SK-MEL-5 (cell line): ENCODE results near the gene VPS37B. TPM values are rescaled to one million over a fixed set of nuclear protein-coding genes. Genes with fewer than 3 reads are reported as not detected.
"Not testable (repeated sequence)": the region's sequence is repeated elsewhere in the genome, so short reads cannot be mapped to it uniquely, and the experiment has no call there.

Experiments used
- DNase-seq: peaks from one replicate; pipeline ENCODE4 v3.0.0-alpha.2; 2016; ENCODE audit warnings: low read depth, low spot score
- in situ Hi-C: cut with HindIII; loops from 2 replicates; pipeline ENCODE4 v1.10.0; 2016; ENCODE audit warnings: low sequenced_read_pairs, high pct_unique_total_duplicates, low pct_unique_long_range_greater_than_20kb
- polyA plus RNA-seq, 2 experiments: library from polyadenylated mRNA; depleted of rRNA; stranded (reverse); fragments of >200 nt; gene quantifications; 2 replicates each; pipeline ENCODE4 v1.2.3, GENCODE V29; 2015
- total RNA-seq: library from RNA; depleted of rRNA; stranded (reverse); fragments of >200 nt; shearing (Covaris generic); gene quantifications from 2 replicates; pipeline ENCODE4 v1.2.3, GENCODE V29; 2014; rRNA removed

VPS37B gene, protein sequence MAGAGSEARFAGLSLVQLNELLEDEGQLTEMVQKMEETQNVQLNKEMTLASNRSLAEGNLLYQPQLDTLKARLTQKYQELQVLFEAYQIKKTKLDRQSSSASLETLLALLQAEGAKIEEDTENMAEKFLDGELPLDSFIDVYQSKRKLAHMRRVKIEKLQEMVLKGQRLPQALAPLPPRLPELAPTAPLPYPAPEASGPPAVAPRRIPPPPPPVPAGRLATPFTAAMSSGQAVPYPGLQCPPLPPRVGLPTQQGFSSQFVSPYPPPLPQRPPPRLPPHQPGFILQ
- total RNA-seq: 39.3 and 42.9 TPM in 2 replicates
- 69.3 and 78.4 TPM in 2 replicates for polyA plus RNA-seq (2015; cell fraction: cytosol; rRNA removed)
- polyA plus RNA-seq (2015; cell fraction: nucleus; rRNA removed): 31.2 and 31.5 TPM in 2 replicates

GRCh38 chr12:122895704-122896636 lies at the start of gene VPS37B:
Gene VPS37B, minus strand, starts transcription at chr12:122896124. Its CDS starts 62 bp downstream, at chr12:122896062.
- in situ Hi-C loops: no loop called here
- peak; percentile 76 for DNase-seq

GRCh38 chr12:122944605-122945592 lies 49.0 kb upstream of the VPS37B start:
- peak; percentile 97 for DNase-seq
- in situ Hi-C loops: no loop called here

DNA sequence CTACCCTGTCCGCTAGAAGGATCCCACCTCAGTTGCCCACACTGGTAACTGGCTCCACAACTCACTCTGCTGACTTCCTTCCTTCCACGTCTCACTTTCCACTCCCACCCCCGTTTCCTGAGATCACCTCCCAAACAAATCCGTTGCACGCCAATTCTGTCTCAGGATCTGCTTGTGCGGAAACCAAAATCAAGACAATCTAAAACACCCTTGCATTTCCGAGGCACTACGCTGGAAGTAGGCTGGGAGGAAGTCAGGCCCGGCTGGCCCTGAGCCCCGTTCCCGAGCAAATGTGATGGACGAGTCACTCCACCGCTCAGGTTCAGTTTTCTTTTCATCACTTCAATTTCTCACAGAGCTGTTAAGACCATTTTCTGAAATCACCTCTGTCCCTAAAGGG lies 47.3 kb upstream of the VPS37B start:
- in situ Hi-C loops: no loop called here

DNA sequence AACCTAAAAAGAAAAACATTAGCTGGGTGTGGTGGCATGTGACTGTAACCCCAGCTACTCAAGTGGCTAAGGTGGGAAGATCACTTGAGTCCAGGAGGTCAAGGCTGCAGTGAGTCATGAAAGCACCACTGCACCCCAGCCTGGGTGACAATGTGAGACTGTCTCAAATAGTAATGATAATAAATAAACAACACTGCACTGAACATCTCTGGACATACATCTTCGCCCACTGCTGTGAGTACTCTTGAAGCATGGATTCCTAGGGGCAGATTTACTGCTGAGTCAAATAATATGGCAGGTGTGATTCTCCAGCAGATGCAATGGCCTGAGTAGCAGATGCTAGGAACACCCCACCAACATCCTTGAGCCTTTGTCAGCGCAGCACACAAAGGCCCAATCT lies 46.7 kb upstream of the VPS37B start:
- DNase-seq: no peak
- in situ Hi-C loops: no loop called here

More for the DNA sequence above, 47.3 kb upstream of the VPS37B start:
- DNase-seq: no peak

DNA sequence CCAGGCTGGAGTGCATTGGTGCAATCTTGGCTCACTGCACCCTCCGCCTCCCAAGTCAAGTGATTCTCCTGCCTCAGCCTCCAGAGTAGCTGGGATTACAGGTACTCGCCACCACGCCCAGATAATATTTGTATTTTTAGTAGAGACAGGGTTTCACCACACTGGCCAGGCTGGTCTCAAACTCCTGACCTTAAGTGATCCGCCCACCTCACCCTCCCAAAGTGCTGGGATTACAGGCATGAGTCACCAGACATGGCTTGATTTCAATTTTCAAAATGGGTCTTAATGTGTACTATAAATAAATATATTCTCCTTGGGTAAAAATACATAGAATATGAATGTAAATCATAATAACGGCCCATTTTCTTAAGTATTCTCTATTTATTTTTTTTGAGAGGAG lies 45.4 kb upstream of the VPS37B start:
- not testable (repeated sequence) for DNase-seq

GRCh38 chr12:122939125-122939524 lies 43.2 kb upstream of the VPS37B start:
- in situ Hi-C loops: no loop called here
- DNase-seq: no peak

More for the DNA sequence above, 45.4 kb upstream of the VPS37B start:
- in situ Hi-C loops: not testable (repeated sequence)

- DNase-seq: no peak
- in situ Hi-C loops: no loop called here
Measured at GRCh38 chr12:122937622-122938091, 41.7 kb upstream of the VPS37B start.

GRCh38 chr12:122935318-122935717 lies 39.4 kb upstream of the VPS37B start:
- DNase-seq: no peak
- in situ Hi-C loops: no loop called here

- DNase-seq: no peak
- in situ Hi-C loops: no loop called here
Measured at GRCh38 chr12:122934722-122935121, 38.8 kb upstream of the VPS37B start.

DNA sequence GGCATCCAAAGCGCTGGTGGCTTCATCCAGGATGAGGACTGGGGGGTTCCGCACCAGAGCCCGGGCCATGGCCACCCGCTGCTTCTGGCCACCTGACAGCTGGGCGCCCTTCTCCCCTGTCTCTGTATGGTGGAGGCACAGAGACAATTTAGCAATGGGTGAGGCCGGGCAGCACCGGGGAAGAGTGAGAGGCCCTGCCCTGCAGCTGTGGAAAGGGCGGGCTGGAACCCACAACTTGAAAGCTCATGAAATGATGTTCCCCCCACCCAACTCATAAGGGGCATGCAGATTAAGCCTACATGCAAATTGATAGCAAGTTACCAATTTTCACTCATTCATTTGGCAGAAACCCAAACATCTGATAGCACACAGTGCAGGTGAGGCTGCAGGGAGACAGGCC lies 36.3 kb upstream of the VPS37B start:
- in situ Hi-C loops: no loop called here
- no peak for DNase-seq

DNA sequence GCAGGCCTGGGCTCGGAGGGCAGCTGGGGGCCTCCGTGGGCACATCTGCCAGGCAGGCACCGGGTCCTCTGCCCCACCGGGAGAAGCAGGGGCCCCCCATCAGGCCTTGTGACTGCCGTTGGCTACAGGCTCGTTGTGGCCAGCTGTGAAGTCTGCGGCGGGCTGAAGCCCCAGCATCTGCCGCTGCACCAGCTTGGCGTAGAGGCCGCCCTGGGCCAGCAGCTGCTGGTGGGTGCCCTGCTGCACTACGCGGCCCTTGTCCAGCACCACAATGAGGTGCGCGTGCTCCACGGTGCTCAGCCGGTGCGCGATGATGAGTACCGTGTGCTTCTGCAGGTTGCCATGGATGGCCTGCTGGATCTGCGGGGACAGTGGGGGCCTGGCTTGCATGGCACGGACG lies 33.9 kb upstream of the VPS37B start:
- no peak for DNase-seq
- in situ Hi-C loops: no loop called here

- no peak for DNase-seq
- in situ Hi-C loops: no loop called here
Measured at GRCh38 chr12:122929148-122929538, 33.2 kb upstream of the VPS37B start.

DNA sequence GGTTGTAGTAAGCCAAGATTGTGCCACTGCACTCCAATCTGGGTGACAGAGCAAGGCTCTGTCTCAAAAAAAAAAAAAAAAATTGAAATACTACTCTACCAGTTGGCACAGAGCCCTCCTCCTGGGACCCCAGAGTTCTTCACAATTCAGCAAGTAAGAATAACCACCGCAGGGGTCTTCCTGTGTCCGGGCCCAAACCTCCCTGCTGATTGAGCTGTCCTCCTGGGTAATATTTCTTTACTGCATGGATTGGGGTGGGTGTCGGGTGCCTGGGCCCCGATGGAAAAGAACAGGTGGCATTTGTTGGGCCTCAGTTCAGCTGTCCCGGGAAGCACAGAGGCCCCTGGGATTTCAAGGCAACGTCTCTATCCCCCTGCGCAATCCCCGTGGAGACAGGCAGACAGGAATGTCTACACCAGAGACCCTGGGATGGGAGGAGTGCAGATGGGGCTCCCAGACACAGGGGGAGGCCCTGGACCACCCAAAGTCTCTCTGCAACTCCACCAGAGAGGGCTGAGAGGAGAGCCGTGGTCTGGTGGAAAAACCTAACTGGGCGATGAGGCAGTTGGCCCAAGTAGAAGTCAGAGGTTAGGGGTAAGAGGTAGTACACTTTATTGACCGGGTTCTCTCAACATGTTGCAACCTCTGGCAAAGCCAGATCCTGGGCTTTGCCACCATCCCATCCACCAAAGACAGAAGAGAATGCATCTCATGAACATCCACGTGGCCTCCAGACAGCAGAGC lies 32.7 kb upstream of the VPS37B start:
- in situ Hi-C loops: no loop called here
- DNase-seq: no peak

DNA sequence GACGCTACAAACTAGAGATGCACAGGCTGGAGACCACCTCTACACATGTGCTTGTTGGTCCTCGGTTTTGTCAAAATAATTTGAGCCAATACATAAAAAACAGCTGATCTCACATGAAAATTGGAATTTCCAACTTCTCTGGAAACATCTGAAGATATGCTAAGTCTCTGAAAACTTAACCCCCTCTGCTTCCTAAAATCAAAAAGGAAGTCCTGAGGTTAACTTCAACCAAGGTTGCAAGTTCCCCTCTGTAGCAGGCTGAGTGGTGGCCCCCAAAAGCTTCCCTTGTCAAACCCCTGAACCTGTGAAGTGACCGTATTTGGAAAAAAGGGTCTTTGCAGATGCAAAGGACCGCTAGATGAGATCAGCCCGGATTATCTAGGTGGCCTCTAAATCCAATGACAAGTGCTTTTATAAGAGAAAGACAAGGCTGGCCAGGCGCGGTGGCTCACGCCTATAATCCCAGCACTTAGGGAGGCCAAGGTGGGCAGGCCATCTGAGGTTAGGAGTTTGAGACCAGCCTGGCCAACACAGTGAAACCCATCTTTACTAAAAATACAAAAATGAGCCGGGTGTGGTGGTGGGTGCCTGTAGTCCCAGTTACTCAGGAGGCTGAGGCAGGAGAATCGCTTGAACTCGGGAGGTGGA lies 32.0 kb upstream of the VPS37B start:
- no peak for DNase-seq
- in situ Hi-C loops: no loop called here

GRCh38 chr12:122921917-122922316 lies 26.0 kb upstream of the VPS37B start:
- in situ Hi-C loops: no loop called here
- DNase-seq: no peak

DNA sequence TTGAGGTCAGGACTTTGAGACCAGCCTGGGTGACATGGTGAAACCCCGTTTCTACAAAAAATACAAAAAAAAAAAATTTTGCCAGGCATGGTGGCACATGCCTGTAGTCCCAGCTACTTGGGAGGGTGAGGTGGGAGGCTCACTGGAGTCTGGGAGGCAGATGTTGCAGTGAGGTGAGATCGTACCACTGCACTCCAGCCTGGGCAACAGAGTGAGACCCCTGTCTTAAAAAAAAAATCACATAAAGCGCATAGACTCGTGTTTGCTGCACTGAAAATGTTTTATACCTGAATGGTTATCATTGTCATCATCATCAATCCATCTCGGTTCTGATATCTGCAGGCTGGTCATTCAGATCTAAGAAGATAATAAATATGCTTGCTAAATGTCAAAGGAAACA lies 24.8 kb upstream of the VPS37B start:
- DNase-seq: no peak
- in situ Hi-C loops: no loop called here
